Measurements from ENCODE around the gene AVPI1. TPM values are rescaled to one million over a fixed set of nuclear protein-coding genes. Genes with fewer than 3 reads are reported as not detected.

AVPI1 gene
- total and polyA plus RNA-seq, 4 donors: 6.6 to 22.1 (median 11.9) TPM

GRCh38 chr10:97633921-97634320 is 53.1 kb downstream of the AVPI1 start:
- H3K9me3 ChIP-seq (ENCODE audit: control insufficient read depth in 4 of 4, low read length in 3 of 4): no peaks in the 10 kb centered on the region
- H3K27me3 ChIP-seq (ENCODE audit: control insufficient read depth in 4 of 4, insufficient read depth in 4 of 4, low read length in 3 of 4): no peaks in the 10 kb centered on the region
- no peaks in the 10 kb centered on the region for H3K36me3 ChIP-seq (ENCODE audit: control insufficient read depth in 4 of 4, insufficient read depth in 3 of 4, low read depth in 1 of 4, low read length in 3 of 4)
- DNase-seq (ENCODE audit: low spot score): no peak
- peak overlapping the region; percentile 44 to 90 (median 76) for H3K4me3 ChIP-seq (ENCODE audit: low read depth in 1 of 3, low read length in 3 of 3)
- no peak overlapping the region for H3K9ac ChIP-seq (ENCODE audit: low read depth in 1 of 2, low read length in 2 of 2)
- TF ChIP-seq CTCF (IDR thresholded peaks at IDR 0.05; ENCODE audit: low read depth, low read length, missing input control) (peak; percentile 7), REST (IDR thresholded peaks at IDR 0.05) (no peak)
- WGBS: 82% methylated on average over 8 of the region's 8 CpGs
- H3K27ac ChIP-seq (ENCODE audit: low read depth in 1 of 2, low read length in 2 of 2): no peak overlapping the region
- H3K4me1 ChIP-seq (ENCODE audit: control insufficient read depth in 4 of 4, insufficient read depth in 4 of 4, low read length in 3 of 4): peaks cover 1 to 8% (median 6%) of the 10 kb centered on the region in 4 donors

GRCh38 chr10:97632949-97633884 is 53.8 kb downstream of the AVPI1 start, which contains the start of gene MORN4:
TSS of gene MORN4 (minus strand) at chr10:97633500. CDS start at chr10:97619653, 13,847 bp downstream.
- H3K9ac ChIP-seq (ENCODE audit: low read depth in 1 of 2, low read length in 2 of 2): no peak within 1 kb of the TSS
- TF ChIP-seq MAX (IDR thresholded peaks at IDR 0.05): no peak
- no peak for TF ChIP-seq FOXA1 (IDR thresholded peaks at IDR 0.05)
- no peak for TF ChIP-seq RAD21 (IDR thresholded peaks at IDR 0.05)
- TF ChIP-seq NR2F2 (IDR thresholded peaks at IDR 0.05): no peak
- no peak for TF ChIP-seq REST (IDR thresholded peaks at IDR 0.05)
- no peak for TF ChIP-seq HNF4A (conservative IDR thresholded peaks at IDR 0.05)
- no peak for TF ChIP-seq GABPA (IDR thresholded peaks at IDR 0.05 in 1 of 2, conservative IDR thresholded peaks at IDR 0.05 in 1 of 2)
- peak; percentile 89 for TF ChIP-seq SP1 (IDR thresholded peaks at IDR 0.05)
- TF ChIP-seq RXRA (IDR thresholded peaks at IDR 0.05): peak in 1 of 2 donors; percentile 18
- no peak for TF ChIP-seq ATF3 (IDR thresholded peaks at IDR 0.05)
- no peak for TF ChIP-seq HNF4G (IDR thresholded peaks at IDR 0.05)
- no peak for TF ChIP-seq ZBTB33 (IDR thresholded peaks at IDR 0.05)
- no peak for TF ChIP-seq FOXA2 (IDR thresholded peaks at IDR 0.05)
- no peak for TF ChIP-seq JUND (IDR thresholded peaks at IDR 0.05)
- TF ChIP-seq TAF1 (conservative IDR thresholded peaks at IDR 0.05): no peak
- TF ChIP-seq EGR1 (IDR thresholded peaks at IDR 0.05; ENCODE audit: low read depth in 2 of 2): no peak
- peak; percentile 99 for TF ChIP-seq YY1 (IDR thresholded peaks at IDR 0.05)

More at GRCh38 chr10:97632949-97633884, 53.8 kb downstream of the AVPI1 start, which contains the start of gene MORN4:
- Histone ChIP-seq H3K4me3 (ENCODE audit: low read depth in 1 of 3, low read length in 3 of 3) (peak within 1 kb of the TSS; percentile 44 to 90 (median 76)), H3K36me3 (ENCODE audit: control insufficient read depth in 4 of 4, insufficient read depth in 3 of 4, low read depth in 1 of 4, low read length in 3 of 4) (no peaks in the 10 kb centered on the region), H3K27me3 (ENCODE audit: control insufficient read depth in 4 of 4, insufficient read depth in 4 of 4, low read length in 3 of 4) (no peaks in the 10 kb centered on the region), H3K9me3 (ENCODE audit: control insufficient read depth in 4 of 4, low read length in 3 of 4) (no peaks in the 10 kb centered on the region), H3K4me1 (ENCODE audit: control insufficient read depth in 4 of 4, insufficient read depth in 4 of 4, low read length in 3 of 4) (peaks cover 1 to 8% (median 6%) of the 10 kb centered on the region in 4 donors), H3K27ac (ENCODE audit: low read depth in 1 of 2, low read length in 2 of 2) (no peak within 1 kb of the TSS)
- DNase-seq (ENCODE audit: low spot score): peak; percentile 93
- 4% methylated on average over 62 of the region's 62 CpGs for WGBS

All from liver (tissue), 9 donors.